NCI-H1105 treated with DMSO at 0.1 percent for 48 hours (cell line): ENCODE measurements around the gene FXN.
A peak's percentile ranks its signal among the peaks of the same experiment; 100 is the strongest.
"Not testable (repeated sequence)": the region's sequence is repeated elsewhere in the genome, so short reads cannot be mapped to it uniquely, and the experiment has no call there.

ENCODE experiments used
- DNase-seq: peaks from one replicate; lab custom pipeline; 2025; lab: John Stamatoyannopoulos, UW

FXN gene

GRCh38 chr9:69104830-69105527, 69.4 kb downstream of the FXN start:
- peak; percentile 51 for DNase-seq

- no peak for DNase-seq
Observed at GRCh38 chr9:69107771-69108170, 72.2 kb downstream of the FXN start.

DNA sequence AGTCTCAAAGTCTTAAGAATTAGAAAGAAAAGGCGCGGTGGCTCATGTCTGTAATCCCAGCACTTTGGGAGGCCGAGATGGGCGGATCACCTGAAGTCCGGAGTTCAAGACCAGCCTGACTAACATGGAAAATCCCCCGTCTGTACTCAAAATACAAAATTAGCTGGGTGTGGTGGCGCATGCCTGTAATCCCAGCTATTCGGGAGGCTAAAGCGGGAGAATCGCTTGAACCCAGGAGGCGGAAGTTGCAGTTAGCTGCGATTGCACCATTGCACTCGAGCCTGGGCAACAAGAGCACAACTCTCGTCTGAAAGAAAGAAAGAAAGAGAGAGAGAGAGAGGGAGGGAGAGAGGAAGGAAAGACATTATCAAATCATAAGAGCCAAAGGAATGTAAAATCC, 73.2 kb downstream of the FXN start:
- not testable (repeated sequence) for DNase-seq

- DNase-seq = no peak
Observed at GRCh38 chr9:69109152-69109551, 73.6 kb downstream of the FXN start.

DNA sequence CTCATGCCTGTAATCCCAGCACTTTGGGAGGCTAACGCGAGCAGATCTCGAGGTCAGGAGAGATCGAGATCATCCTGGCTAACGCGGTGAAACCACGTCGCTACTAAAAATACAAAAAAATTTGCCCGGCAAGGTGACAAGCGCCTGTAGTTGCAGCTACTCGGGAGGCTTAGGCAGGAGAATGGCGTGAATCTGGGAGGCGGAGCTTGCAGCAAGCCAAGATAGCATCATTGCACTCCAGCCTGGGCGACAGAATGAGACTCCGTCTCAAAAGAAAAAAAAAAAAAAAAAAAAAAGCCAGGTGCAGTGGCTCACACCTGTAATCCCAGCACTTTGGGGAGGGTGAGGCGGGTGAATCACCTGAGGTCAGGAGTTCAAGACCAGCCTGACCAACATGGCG, 77.1 kb downstream of the FXN start:
- DNase-seq = not testable (repeated sequence)

DNA sequence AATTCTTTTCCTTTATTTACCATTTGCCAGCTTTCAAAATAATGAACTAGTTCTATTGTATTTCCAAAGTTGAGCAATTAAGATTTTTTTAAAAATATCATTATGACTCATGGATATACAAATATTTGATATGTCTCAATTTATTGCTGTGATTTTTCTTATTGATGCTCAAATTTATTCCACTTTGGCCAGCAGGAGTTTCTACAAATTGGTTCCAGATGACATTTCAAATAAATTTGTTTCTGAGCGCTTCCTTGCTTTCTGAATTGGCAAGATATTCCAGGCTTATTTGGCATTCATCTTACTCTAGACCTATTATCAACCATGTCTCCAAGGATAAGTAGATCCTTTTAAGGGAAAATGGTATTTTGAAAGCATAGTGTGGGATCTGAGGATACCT, 80.1 kb downstream of the FXN start:
- no peak for DNase-seq

DNA sequence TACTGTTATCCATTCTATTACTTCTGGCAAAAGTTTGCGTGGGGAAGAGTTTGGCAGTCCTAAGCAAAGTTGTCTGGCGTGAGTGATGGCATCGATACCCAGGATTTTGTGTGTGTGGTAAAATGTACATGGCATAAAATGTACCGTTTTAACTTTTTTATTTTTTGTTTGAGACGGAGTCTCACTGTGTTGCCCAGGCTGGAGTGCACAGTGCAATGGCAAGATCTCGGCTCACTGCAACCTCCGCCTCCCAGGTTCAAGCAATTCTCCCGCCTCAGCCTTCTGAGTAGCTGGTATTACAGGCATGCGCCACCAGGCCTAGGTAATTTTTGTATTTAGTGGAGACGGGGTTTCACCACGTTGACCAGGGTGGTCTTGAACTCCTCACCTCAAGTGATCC, 83.1 kb downstream of the FXN start:
- no peak for DNase-seq

DNA sequence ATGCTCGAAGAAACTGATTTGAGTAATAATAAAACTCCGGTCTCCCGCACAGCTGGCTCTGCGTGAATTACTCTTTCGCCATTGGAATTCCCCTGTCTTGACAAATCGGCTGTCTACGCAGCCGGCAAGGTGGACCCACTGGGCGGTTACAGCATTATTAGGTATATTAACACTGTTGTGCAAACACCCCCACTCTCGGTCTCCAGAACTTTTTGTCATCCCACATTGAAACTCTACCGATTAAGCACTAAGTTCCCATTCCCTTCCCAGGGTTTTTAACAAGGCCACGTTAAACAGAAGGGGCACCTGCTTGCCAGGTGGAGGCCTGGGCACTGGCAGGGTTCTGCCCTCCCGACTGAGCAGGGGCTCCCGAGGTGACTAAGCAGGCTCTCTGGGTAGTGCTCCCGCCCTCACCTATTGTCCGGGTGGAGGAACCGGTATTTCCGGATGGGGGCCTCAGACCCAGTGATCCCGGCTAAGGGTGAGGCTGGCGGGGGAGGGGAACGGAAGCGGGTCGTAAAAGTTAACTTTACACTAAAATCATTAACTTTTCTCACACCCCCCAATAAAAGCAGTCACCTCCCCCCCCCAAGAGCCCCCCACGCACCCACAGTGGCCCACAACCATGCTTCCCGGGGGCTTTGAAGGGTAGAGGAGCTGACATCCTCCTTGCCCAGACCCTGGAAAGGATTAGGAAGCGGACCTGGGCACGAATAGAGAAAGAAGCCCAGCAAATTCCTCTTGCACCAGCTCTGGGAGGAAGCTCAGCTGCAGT, 85.0 kb downstream of the FXN start:
- peak; percentile 88 for DNase-seq

DNA sequence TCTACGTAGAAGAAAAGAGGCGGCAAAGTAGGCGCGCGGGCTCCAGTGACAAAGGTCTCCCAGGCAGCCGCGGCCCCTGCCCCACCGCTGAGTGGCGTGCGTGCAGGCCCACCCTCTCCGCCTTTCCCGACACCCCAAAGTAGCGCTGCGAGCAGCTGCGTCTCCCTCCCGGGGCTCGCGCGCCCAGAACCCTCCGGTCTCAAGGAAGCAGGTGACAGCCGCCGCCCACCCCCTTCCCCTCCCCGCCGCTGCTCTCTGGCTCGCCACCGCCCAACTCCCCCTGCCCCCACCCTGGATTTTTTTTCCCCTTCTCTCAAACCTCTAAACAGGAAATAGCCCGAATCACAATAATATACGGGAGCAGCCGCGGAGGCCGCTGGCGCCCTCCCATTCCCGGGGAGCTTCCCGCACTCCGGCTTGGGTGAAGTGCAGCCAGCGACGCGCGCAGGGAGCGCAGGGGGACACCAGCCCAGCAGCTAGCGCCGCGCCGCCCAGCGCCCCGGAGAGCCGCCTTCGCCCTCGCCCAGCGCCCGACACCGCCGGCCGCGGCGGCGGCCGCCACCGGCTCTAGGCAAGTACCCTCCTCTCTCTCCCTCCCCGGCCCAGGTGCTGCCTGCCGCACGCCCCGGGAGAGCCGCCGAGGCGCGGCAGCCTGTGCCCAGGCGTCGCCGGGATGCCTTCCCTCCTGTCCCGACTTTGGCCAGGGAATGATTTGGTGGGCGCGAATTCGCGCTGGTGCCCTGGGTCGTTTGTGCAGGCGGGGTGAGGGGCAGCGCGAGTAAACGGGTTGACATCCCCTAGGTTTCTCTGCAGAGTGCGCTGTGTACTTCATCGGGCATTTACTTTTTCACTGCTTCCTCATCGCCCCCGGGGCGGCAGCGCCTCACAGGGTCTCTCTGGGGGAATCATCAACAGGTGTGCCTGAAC, 85.9 kb downstream of the FXN start:
- DNase-seq = peak; percentile 69

GRCh38 chr9:69122082-69122548, 86.6 kb downstream of the FXN start:
- DNase-seq = peak; percentile 59

GRCh38 chr9:69122549-69123141, 87.1 kb downstream of the FXN start:
- peak; percentile 57 for DNase-seq

- no peak for DNase-seq
Observed at GRCh38 chr9:69130456-69131441, 95.2 kb downstream of the FXN start.

DNA sequence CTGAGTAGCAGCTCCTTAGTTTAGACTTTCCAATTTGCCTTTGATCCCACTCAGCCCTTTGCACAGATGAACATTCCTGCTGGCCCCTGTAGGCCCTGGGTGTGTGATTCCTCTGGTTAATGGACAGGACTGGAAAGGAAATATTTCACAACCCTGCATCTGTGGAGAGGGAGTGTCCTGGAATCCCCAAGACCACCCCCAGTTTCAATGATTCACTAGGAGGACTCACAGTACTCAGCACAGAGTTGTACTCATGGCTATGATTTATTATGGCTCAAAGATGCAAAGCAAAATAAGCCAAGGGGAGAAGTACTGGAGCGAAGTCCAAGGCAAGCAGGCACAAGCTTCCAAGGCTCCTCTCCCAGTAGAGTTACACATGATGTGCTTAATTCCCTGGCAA, 96.1 kb downstream of the FXN start:
- DNase-seq = no peak

DNA sequence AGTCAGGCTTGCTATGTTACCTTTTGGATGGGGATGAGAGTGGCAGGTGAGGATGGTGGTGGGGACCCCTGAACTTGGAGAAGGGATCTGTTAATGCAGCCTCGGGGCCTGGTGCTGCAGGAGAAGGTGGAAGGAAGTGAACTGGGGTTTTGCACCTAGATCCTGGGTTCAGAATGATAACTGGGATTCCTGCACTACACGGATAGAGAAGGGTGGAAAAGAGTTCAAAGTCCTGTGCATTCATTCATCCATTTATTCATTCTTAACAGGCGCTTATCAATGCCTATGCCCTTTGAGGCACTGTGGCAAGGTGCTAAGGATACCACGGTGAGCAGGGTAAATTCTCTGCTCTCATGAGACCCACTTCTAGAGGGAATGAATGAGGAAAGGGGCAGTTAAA, 96.8 kb downstream of the FXN start:
- DNase-seq = no peak

- no peak for DNase-seq
Observed at GRCh38 chr9:69134412-69134811, 98.9 kb downstream of the FXN start.

GRCh38 chr9:69136185-69136584, 100.6 kb downstream of the FXN start:
- no peak for DNase-seq

- no peak for DNase-seq
Observed at GRCh38 chr9:69136779-69137178, 101.2 kb downstream of the FXN start.

DNA sequence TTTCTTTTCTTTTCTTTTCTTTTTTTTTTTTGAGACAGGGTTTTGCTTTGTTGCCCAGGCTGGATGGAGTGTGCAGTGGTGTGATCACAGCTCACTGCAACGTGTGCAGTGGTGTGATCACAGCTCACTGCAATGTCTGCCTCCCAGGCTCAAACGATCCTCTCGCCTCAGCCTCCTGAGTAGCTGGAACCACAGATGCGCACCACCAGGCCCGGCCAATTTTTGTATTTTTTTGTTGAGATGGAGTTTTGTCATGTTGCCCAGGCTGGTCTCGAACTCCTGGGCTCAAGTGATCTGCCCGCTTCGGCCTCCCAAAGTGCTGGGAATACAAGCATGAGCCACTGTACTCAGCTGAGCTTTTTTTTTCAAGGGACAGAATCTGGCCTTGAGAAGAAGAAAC, 101.8 kb downstream of the FXN start:
- DNase-seq = no peak

GRCh38 chr9:69139596-69139995, 104.0 kb downstream of the FXN start:
- DNase-seq = no peak

DNA sequence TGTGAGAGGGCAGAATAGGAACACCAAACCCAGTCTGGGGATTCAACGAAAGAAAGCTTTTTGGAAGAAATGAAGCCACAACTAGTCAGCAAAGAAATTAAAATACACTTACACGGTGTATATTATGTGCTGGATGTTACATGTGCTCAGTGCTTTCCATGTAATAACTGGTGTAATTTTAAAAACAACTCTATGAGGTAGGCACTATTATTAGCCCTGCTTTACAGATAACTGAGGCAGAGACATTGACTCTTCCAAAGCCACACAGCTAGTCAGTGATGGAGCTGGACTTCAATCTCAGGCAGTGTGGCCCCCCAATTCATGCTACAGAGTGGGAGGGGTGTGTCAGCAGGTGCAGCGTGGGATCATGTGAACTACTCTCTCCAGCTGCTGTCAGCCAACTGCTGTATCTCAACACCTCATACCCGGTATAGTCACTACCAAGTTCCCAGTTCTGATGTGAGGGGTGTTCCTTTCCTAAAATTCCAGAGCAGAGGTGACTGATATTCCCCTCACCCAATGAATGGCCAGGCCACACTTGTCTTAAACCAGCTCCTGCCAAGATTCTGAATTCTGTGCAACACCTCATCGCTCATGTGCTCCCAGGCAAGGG, 104.7 kb downstream of the FXN start:
- no peak for DNase-seq
